ENCODE data around the gene AGAP1. TPM values are rescaled to one million over a fixed set of nuclear protein-coding genes. Genes with fewer than 3 reads are reported as not detected.

AGAP1 gene
- total and polyA plus RNA-seq, 11 donors: 5.9 to 21.6 (median 18.9) TPM

DNA sequence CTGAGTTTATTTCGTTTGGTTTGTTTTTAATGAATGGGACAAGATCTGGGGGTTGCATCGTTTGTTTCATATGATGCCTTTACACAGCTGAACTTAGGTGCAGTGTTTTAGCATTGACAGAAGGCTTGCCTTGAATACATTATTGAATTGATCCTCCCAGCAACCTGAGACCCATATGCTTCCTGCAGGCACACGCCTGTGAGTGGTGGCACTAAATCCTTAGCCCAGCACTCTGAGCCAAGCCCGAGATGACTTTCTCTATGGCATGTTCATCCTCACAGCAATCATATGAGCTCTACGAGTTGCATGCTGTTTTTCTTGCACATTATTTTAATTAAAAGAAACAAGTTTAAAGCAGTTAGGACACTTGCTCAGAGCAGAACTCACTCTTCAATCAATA, 47.8 kb upstream of the AGAP1 start:
- no peaks in the 10 kb centered on the region for H3K36me3 ChIP-seq
- no peak for DNase-seq
- H3K4me3 ChIP-seq: no peak overlapping the region
- peaks cover 0 to 5% (median 0%) of the 10 kb centered on the region in 12 donors for H3K9me3 ChIP-seq
- no peaks in the 10 kb centered on the region for H3K27me3 ChIP-seq
- no peak for ATAC-seq
- 88 to 94% (median 90%) methylated on average over 5 of the region's 5 CpGs for whole genome bisulfite sequencing, 4 donors
- H3K4me1 ChIP-seq: no peaks in the 10 kb centered on the region
- TF ChIP-seq POLR2A (IDR thresholded peaks at IDR 0.05) (no peak), CTCF (IDR thresholded peaks at IDR 0.05) (no peak)
- intact Hi-C loops (cut with DNase I): no loop called here
- H3K27ac ChIP-seq: no peak overlapping the region

DNA sequence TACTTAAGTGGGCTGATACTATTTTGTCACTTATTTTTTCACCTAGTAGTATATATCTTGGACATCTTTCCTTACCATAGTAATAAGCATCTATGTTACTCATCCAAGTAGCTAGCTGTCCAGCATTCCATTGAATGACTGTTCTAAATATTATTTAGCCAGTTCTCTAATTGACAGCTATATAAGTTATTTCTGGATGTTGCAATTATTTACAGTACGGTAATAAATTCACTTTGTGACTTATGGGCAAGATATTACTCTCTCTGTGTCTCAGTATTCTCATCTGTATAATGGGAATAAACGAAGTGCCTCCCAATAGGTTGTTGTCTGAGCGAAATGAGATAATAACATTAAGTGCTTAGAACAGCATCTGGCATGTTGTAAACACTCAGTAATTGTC, 46.6 kb upstream of the AGAP1 start:
- no peaks in the 10 kb centered on the region for H3K27me3 ChIP-seq
- no peak overlapping the region for H3K4me3 ChIP-seq
- H3K9me3 ChIP-seq: peaks cover 0 to 5% (median 0%) of the 10 kb centered on the region in 12 donors
- H3K27ac ChIP-seq: no peak overlapping the region
- intact Hi-C loops (cut with DNase I): no loop called here
- no peak for DNase-seq
- TF ChIP-seq POLR2A (IDR thresholded peaks at IDR 0.05) (no peak), CTCF (IDR thresholded peaks at IDR 0.05) (no peak)
- ATAC-seq: no peak
- WGBS, 4 donors: 90 to 92% (median 91%) methylated on average over 3 of the region's 3 CpGs
- no peaks in the 10 kb centered on the region for H3K4me1 ChIP-seq
- no peaks in the 10 kb centered on the region for H3K36me3 ChIP-seq

DNA sequence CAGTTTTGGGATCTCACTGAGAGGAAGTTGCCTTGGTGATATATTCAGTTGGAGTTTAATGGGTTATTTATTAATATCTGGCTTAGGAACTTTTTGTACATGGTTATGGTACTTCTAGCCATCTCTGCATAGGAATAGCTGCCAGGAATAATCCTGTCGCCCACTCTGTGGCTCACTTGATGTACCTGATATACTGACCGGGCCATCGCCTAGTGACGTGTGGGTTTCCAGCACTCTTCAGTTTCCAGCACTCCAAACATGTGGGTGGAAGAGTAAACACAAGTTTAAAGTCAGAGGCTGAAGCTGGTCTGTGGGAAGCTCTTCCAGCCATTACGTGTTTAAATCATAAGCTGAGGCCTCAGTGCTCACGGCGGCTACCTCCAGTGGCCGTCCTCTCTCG, 44.3 kb upstream of the AGAP1 start:
- H3K4me1 ChIP-seq: no peaks in the 10 kb centered on the region
- WGBS, 4 donors: 86 to 95% (median 88%) methylated on average over 9 of the region's 9 CpGs
- no peaks in the 10 kb centered on the region for H3K27me3 ChIP-seq
- no peak overlapping the region for H3K27ac ChIP-seq
- H3K9me3 ChIP-seq: no peaks in the 10 kb centered on the region
- no peak for TF ChIP-seq POLR2A (IDR thresholded peaks at IDR 0.05)
- TF ChIP-seq CTCF (IDR thresholded peaks at IDR 0.05): no peak
- H3K36me3 ChIP-seq: no peaks in the 10 kb centered on the region
- H3K4me3 ChIP-seq: no peak overlapping the region
- intact Hi-C loops (cut with DNase I): no loop called here
- no peak for ATAC-seq
- DNase-seq: no peak

GRCh38 chr2:235453605-235454151, 40.2 kb upstream of the AGAP1 start:
- Histone ChIP-seq H3K27ac (no peak overlapping the region), H3K36me3 (no peaks in the 10 kb centered on the region), H3K4me3 (no peak overlapping the region), H3K27me3 (no peaks in the 10 kb centered on the region), H3K9me3 (no peaks in the 10 kb centered on the region), H3K4me1 (no peaks in the 10 kb centered on the region)
- TF ChIP-seq POLR2A (IDR thresholded peaks at IDR 0.05) (no peak), CTCF (IDR thresholded peaks at IDR 0.05) (no peak)
- no peak for DNase-seq
- ATAC-seq: no peak
- intact Hi-C loops (cut with DNase I): no loop called here
- WGBS, 4 donors: 89 to 98% (median 94%) methylated on average over 4 to 6 of the region's 6 CpGs

All from heart left ventricle (tissue), 16 donors.